Raji (cell line): ENCODE results near the gene DDIT3.

ENCODE experiments used
- POLR2A ChIP-seq: IDR thresholded peaks from 2 replicates; pipeline ENCODE4 v1.6.1; 2011; ENCODE audit warnings: low read depth, low read length, control low read depth; ENCODE audit not compliant: insufficient read depth

The DDIT3 gene

DNA sequence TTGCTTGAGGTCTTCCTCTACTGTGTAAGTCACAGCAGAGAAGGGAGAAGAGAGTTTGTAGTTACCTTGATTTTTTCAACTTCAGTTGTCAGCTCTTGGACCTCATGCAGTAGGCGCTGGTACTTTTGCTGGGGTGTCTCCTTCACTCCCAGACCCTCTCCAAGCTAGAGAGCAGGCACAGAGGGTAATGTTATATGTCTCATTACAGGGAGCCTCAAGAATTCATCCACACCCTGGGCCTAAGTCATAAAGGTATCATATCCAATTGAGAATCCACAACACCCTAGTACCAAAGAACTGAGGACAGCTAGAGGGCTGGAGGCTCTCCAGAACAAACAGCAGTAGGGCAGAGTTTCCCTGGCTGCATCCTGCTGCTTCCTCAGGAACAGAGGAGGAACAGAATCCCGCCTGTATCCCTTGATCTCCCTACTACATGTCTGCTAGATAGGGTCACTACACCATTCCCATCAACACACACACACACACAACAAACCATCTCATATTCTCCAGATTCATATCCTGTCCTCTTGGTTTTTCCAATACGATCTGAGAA, 14.8 kb upstream of the DDIT3 start:
- TF ChIP-seq POLR2A: no peak

DNA sequence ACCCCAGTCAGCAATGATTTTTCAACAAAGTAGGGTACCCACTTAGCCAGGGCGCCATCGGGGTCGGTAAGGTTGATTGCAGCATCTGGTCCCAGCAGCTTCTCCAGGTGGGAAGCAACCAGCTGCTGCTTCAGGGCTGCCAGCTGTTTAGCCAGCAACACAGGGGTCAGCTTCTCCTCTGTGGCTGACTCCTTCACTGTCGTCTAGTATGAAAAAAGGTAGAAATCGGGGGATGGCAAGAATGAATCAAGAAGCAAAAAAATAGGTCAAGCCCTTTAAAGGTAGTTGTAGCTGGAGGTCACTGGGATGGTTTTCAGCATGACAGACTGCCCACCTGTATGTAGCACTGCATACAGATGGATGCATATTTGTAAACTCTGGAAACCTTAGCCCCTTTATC, 13.9 kb upstream of the DDIT3 start:
- TF ChIP-seq POLR2A: no peak

DNA sequence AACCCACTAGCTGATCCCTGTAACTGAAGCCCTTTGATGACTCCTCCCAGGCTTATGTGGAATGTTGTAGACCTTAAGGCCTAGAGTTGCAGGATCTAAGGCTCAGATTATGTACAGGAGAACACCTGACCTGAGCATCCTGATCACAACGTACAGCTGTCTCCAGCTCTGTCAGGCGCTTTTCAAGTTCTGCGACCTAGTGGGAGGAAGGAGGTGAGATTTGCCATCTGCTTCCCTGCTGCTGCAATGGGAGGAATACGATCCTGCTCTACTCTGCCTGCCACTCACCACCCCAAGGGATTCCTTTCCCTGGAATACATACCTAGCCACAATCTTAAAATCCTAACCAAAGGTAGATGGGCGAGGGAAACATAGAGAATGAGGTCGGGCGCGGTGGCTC, 12.8 kb upstream of the DDIT3 start:
- no peak for TF ChIP-seq POLR2A

DNA sequence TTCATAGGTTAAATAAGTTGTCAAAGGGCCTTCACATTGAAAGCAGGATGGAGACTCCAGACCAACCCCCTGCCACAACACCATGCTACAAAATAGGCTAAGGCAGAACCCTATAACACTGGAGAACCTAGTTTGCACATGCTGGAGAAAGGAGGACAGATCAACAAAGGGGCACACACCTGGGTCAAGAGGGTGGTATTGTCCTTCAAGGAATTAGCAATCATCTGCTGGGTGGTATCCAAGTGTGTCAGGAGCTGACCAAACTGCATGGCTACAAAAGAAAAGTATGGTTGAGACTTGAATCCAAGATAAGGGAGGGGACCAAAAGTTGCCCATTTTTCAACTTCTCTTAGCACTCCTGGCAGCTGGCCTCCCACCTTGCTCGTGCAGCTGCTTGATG, 11.5 kb upstream of the DDIT3 start:
- TF ChIP-seq POLR2A: no peak

DNA sequence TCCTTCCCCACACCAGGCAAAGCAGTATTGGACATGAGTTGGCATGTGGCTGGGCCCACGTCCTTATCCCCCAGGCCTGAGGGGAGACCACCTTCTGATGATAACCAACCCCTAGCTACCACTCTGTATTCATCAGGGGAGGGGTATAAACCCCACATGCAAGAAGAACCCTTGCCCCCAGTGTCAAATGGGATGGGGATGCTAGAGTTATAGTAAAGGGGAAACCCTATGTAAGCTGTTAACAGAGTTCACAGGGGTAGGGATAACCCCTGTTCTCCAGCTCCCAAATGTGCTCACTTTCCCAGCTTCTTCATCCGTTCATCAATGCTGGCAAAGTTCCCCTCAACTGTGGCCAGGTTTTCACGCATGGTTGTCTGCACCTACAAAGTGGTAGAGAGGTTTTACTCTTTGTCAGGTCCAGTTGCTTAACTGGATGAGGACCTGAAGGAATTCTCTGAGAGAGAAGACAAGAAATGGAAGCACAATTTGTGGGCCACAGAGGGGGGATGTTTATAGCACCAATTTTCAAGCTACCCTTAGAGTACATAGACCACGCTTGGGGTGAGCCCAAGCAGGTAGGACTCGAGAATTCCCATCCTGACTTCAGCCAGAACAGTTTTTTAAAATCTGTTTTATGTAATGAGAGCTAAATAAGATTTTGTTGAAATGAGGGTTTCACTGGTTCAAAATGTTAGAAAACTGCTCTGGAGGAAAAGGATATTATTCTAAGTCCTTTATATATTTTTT, 10.3 kb upstream of the DDIT3 start:
- no peak for TF ChIP-seq POLR2A

DNA sequence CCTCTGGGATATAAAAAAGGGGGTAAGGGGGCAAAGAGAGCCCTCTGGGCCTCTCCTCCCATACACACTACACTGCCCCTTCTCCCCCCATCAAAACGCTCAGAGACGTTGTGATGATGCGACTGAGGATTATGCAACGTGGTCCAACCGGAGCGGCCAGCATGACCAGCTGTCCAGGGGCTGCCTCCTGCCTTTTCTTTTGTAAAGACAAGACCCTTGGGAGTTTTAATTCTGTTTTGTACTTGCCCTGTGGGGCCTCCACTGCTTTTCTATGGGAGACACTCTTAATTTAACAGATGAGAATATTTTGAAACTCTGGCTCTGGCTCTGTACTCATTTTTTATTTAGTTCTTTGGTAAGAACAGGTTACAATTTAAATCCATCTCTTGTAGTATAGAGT, 9.5 kb upstream of the DDIT3 start:
- no peak for TF ChIP-seq POLR2A

DNA sequence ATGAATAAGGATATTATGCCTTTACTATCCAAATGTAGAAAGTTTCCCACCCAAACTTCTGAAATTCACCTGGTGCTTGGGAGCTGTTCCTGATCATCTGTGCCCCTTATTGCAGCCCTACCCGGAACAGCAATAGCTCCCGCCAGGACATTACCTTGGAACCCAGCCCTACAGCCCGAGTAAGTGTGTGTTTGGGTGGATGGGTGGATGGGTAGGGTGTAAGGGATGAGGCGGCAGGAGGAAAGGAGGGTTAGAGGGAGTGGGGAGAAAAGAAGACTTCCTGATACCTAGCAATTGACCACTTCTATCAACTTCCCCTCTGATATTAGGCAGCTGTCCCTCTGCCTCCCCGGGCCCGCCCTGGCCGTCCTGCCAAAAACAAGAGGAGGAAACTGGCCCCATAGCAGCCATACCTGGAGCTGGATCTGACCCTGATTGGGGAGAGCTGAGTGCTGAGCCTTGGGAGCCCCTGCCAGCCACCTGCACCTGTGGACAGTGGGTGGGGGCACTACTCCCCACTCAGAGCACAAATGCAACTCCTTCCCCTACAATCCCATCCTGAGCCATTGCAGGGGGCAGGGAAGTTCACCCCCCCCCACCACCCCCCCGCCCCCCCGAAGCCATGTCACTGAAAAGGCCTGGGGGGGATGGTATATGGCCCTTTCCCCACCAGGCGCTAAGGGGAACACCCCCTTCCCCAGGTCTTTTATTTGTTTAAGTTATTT, 8.7 kb upstream of the DDIT3 start:
- no peak for TF ChIP-seq POLR2A

DNA sequence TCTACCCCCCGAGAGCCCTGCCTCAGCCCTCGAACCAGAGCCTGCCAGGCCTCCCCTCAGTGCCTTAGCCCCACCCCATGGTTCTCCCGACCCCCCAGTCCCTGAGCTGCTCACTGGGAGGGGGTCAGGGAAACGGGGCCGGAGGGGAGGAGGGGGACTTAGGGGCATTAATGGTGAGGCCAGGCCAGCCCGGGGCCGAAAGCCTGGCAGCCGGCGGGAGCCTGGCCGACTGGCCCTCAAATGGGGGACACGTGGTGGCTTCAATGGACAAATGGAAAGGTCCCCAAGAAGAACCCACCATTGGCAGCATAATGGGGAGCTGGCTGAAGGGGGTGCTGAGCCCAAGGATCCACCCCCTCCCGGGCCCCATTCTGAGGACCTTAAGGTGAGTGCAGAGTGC, 7.9 kb upstream of the DDIT3 start:
- TF ChIP-seq POLR2A: no peak

DNA sequence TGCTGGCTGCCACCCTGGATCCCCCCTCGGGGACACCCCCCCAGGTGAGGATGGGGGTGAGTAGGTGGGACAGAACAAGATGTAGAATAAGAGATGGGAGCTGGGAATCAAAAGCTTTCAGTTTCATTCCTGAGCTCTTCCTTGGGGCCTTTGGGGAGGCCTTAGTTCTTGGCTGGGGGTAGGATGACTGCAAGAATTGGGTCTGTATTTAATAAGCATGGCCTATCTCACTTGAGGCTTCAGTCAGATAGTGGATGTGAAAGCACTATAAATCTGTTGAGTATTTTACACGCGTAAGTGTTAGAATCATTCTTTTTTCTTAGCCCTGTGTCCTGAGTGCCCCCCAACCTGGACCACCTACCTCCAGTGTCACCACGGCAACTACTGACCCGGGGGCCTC, 6.9 kb upstream of the DDIT3 start:
- TF ChIP-seq POLR2A: no peak

DNA sequence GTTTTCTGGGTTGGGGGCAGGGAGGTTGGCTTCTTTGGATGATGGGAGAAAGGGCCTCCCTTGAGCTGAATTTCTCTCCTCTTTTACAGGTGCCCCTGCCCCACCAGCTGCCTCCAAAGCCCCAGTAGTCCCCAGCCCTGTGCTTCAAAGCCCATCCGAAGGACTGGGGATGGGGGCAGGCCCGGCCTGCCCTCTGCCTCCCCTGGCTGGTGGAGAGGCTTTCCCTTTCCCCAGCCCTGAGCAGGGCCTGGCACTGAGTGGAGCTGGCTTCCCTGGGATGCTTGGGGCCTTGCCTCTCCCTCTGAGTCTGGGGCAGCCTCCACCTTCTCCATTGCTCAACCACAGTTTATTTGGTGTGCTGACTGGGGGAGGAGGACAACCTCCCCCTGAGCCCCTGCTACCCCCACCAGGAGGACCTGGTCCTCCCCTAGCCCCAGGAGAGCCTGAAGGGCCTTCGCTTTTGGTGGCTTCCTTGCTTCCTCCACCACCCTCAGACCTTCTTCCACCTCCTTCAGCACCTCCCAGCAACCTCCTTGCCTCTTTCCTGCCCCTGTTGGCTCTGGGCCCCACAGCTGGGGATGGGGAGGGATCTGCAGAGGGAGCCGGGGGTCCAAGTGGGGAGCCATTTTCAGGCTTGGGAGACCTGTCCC, 6.3 kb upstream of the DDIT3 start:
- TF ChIP-seq POLR2A: no peak

DNA sequence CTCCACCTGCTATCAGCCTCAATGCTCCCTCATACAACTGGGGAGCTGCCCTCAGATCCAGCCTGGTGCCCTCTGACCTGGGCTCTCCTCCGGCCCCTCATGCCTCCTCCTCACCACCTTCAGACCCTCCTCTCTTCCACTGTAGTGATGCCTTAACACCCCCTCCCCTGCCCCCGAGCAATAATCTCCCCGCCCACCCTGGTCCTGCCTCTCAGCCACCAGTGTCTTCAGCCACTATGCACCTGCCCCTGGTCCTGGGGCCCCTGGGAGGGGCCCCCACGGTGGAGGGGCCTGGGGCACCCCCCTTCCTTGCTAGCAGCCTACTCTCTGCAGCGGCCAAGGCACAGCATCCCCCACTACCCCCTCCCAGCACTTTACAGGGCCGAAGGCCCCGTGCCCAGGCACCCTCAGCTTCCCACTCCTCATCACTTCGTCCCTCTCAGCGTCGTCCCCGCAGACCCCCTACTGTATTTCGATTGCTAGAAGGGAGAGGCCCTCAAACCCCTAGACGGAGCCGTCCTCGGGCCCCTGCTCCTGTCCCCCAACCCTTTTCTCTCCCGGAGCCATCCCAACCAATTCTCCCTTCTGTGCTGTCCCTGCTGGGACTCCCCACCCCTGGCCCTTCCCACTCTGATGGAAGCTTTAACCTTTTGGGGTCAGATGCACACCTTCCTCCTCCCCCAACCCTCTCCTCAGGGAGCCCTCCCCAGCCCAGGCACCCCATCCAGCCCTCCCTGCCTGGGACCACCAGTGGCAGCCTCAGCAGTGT, 5.5 kb upstream of the DDIT3 start:
- no peak for TF ChIP-seq POLR2A

DNA sequence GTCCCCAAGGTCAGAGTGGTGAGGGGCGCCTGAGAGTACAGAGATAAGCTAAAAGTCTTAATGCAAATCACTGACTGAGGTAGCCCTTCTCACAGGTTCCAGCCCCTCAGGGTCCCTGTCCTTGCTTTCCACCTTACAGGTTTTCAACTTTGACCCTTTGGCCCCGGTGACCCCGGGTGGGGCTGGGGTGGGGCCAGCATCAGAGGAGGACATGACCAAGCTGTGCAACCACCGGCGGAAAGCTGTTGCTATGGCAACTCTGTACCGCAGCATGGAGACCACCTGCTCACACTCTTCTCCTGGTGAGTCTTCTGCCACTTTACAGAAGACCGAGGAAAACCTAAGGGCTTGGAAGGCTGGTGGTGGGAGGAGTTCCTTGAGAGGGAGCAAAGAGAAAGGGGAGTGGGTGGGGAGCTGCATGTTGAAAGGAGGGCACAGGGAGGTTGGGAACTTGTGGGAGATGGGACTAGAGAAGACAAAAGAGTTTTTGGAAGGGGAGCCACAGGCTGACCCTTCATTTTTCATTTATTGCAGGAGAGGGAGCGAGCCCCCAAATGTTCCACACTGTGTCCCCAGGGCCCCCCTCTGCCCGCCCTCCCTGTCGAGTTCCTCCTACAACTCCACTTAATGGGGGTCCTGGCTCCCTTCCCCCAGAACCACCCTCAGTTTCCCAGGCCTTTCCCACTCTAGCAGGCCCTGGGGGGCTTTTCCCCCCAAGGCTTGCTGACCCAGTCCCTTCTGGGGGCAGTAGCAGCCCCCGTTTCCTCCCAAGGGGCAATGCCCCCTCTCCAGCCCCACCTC, 4.7 kb upstream of the DDIT3 start:
- no peak for TF ChIP-seq POLR2A

DNA sequence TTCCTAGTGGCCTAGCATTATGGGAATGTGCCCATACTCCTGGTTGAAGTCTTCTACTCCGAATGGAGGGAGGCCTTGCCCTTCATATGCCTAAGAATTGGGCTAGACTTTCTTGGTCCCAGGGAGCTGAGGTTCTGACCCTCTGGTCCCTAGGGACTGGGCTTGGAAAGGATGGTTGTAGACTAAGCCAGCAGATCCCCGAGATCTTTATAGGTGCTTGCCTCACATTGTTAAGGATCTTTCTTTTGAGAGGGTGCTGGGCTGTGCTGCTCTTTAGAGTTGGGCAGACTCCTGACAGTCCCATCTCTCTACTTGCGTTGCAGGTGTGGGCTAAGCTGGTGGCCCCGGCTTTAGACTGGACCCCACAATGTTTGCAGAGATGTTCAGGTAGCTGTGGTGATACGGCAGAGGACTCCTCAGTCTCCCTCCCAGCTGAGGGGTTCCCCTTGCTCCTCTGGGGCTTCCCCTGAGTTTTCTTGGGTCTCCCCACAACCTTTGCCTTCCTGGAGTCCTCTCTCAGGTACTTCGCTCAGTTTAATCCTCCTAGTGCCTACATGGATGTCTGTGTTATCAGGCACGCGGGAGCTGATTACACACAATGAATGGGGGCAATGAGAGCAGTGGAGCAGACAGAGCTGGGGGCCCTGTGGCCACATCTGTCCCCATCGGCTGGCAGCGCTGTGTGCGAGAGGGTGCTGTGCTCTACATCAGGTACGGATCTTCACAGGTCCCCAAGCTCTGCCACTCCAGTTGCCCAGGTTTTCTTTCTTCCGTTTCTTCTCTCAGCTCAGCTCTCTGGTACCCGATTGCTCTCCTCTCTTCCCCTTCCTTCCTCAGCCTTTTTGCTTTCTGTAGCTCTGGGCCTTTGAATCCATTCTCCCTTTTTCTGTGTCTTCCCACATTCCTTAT, 3.6 kb upstream of the DDIT3 start:
- TF ChIP-seq POLR2A: 0 out of 2 replicates have a peak, but pooled peaks have one; percentile 10
